Right hindlimb (tissue), 1 donor: ENCODE data around the gene FAM117A.
"Not testable (repeated sequence)": the region's sequence is repeated elsewhere in the genome, so short reads cannot be mapped to it uniquely, and the experiment has no call there.

Source experiments
- DNase-seq: peaks from one replicate; pipeline ENCODE4 v3.0.0-alpha.2; 2018

Gene FAM117A

DNA sequence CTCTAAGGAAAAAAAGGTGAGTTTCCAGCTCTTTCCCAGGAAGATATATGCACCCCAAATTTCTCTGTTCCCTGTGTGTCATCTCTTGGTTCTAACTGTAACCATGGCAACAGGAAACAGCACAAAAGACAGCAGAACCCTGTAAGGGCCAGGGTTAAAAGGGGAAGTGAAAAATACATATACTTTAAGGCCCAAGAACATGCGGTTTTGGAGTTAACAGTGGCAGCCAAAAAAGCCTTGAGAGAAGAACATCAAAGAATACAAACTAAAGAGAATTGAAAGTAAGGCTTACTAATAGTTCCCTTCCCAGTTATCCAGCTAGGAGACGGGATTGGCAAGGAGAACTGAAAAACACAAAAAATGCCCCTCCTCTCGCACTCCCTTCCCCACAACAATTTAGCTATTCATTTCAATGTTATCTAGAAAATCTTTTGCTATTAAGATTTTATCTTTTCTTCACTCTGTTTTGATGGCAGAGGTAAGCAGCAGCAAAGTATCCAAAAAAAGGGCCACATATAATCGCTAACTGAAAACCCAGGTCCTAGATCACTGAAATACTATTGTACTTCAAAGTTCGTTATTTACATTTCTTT lies 87.6 kb downstream of the FAM117A start:
- DNase-seq = no peak

DNA sequence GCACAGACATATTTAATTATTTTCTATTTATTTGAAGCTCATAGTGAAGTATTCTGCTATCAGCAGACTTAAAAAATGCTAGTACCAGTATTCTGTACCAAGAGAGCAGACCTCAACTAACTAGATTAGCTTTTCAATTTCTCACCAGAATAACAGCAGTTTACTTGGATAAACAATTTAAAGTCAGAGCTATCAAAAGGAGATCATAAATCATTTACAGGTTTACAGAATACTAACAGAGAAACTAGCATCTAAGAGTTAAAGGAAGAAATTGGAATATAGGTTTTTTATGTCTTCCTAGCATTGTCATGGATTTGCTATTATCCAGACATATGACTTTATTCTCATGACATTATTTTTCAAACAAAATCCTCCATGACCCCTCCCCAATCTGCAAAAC lies 89.4 kb downstream of the FAM117A start:
- no peak for DNase-seq

DNA sequence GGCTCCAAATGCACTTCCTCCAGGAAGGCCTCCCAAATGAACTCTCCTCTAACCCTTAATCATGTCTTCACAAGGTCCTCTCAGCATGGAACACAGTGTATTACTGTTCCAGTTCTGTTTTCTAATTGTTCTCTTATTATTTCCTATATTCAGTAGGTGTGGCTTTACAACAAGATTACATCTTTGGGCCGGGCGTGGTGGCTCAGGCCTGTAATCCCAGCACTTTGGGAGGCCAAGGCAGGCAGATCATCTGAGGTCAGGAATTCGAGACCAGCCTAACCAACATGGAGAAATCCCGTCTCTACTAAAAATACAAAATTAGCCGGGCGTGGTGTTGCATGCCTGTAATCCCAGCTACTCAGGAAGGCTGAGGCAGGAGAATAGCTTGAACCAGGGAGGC lies 90.3 kb downstream of the FAM117A start:
- DNase-seq = not testable (repeated sequence)

DNA sequence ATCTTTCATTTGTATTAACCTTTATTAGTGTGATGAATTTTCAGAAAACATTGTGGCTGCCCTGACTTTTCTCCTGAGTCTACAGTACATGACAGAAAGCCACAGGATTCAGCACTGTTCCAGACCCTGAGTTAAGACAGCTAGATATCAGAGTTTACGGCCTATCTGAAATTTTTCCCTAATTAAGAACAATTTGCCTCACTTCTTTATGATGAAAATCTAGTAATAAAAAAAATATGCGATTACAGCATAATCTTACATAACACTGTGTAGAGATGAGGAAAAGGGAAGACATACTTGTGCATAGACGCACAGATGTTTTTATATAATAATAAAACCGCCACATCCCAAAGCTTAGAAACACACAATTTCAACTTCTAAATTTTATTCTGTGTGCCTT lies 93.3 kb downstream of the FAM117A start:
- no peak for DNase-seq

DNA sequence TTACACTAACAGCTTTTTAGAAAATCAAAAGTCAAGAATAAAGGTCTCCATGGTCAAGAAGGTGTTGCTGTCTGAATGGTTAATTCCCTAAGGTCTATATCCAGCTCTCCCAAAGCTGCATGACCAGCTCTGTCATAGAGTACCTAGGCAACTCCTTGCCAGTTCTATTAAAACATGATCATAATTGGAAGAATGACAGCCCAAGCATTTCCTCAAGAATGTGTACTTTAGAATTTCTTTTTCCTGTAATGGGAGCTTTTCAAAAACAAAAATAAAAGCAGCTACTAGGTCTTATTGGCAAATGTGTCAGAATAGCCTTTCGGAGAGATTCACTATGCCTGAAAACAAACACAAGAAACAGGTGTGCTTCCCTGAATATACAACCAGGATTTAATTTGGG lies 93.9 kb downstream of the FAM117A start:
- no peak for DNase-seq

DNA sequence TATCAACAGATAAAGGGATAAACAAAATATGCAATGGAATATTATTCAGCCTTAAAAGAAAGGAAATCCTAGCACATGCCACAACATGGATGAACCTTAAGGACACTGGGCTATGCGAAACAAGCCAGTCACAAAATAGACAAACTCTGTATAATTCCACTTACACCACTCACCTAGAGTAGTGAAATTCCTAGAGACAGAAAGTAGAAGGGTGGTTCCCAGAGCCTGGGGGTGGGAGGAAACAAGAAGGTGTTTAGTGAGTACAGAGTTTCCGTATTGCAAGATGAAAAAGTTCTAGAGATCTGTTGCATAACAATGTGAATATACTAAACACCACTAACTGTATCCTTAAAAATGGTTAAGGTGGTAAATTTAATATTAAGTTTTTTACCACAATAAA lies 96.1 kb downstream of the FAM117A start:
- no peak for DNase-seq

DNA sequence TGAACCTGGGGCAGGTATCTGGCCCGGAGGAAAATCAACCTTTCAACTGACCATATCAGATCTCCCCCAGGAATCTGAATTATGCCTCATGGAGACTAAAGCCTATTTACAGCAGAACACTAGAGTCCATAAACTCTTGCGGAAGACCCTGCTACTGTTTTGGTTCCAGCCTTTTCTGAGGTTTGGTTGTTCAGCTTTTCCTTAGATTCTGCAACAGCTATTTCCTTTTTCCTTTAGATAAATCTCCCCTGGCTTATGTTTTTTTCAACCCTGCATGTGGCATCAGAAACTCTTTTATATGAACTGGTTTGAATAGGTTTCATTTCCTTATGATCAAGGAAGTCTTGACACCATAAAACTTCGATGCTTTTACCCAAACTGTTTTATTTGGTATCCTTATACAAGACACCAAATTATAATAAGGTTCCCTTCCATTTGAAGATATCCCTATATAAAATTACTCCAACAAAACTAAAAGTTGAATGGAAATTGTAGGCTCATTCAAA lies 99.2 kb downstream of the FAM117A start:
- DNase-seq = no peak
